Left ventricle myocardium inferior (tissue), 1 donor: ENCODE data around the gene YPEL3. TPM values are rescaled to one million over a fixed set of nuclear protein-coding genes. Genes with fewer than 3 reads are reported as not detected.
A peak's percentile ranks its signal among the peaks of the same experiment; 100 is the strongest.

Source experiments
- DNase-seq: peaks from one replicate; pipeline ENCODE4 v3.0.0-alpha.2; 2020
- H3K27ac ChIP-seq: fragments of 200-600 bp; replicated peaks from 2 replicates; pipeline ENCODE4 v1.8.0; 2021
- H3K27me3 ChIP-seq: fragments of 200-600 bp; 2 replicates; pipeline ENCODE4 v1.8.0; 2021; ENCODE audit warnings: low read depth
- H3K36me3 ChIP-seq: fragments of 200-600 bp; 2 replicates; pipeline ENCODE4 v1.8.0; 2021
- H3K4me1 ChIP-seq: fragments of 200-600 bp; 2 replicates; pipeline ENCODE4 v1.8.0; 2021
- H3K4me3 ChIP-seq: fragments of 200-600 bp; 2 replicates; pipeline ENCODE4 v1.8.0; 2021; ENCODE audit warnings: mild to moderate bottlenecking, moderate library complexity
- H3K9me3 ChIP-seq: fragments of 200-600 bp; replicated peaks from 2 replicates; pipeline ENCODE4 v1.8.0; 2021
- intact Hi-C: fragments of 100-400 bp; cut with micrococcal nuclease; formaldehyde crosslinking; loops from one replicate; pipeline ENCODE4 v1.11.0; 2022
- total RNA-seq: library from RNA; stranded (reverse); fragmentation: NEBNext Ultra II Directional; extraction: Animal tissue kit (Norgen Biotek cat#: 25700); gene quantifications from one replicate; pipeline ENCODE4 v1.2.1, GENCODE V29; 2021
- TF ChIP-seq, protein P1 (sequence below): fragments of 200-600 bp; IDR thresholded peaks from 2 replicates; pipeline ENCODE4 v1.8.0; 2021; ENCODE audit warnings: antibody characterized with exemption, mild to moderate bottlenecking, borderline replicate concordance
- donor health status: DM: no; HTN: yes; CAD: no; lungs with severe emphysema.

The YPEL3 gene
- total RNA-seq, 1 donor from 2014 or later, result 54.4 TPM

DNA sequence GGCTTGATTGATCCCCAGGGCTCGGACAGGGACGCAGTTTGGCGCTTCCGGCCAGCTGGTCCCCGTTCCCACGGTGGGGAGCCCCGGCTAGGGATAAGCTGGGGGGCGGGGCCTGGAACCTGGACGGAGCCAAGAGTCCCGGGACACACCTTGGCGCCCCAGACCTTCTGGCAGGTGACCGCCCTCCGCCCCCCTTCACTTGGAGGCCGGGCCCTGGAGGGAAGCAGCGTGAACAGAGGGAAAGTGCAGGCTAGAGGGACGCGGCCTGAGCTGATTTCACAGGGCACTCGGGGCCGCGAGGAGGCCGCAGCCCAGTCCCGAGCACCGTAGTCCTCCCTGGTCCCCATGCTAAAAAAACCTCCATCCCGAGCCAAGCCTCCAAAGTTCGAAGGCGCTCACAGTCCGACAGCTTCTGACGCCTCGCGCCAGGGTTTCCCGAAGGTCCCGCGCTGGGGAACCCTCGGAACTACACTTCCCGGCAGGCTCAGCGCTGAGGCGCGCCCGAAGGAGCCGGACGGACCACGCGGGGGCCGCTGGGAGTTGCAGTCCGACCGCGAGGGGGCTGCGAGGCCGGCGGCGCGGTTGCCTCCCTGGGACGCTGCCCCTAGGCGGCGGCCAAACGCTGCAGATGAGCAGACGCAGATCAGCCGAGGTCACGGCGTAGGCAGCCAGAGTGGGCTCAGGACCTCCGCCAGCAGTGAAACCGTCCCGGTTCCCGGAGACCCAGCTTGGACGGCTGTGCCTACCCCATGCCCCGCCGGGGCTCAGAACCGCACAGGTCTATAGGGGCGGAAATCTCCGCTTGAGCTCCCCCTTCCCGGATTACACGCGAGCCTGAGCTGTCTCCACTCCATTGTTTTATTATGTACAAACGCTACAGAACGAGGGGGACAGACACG lies 4.3 kb downstream of the YPEL3 start, which contains the start of gene TBX6:
TBX6 (minus strand) TSS at position 451 of the 899 bp plus-strand sequence. CDS start 731 bp downstream, outside the sequence.
- H3K4me1 ChIP-seq, result peaks cover 53% of the 10 kb centered on the region
- TF ChIP-seq, protein P1, sequence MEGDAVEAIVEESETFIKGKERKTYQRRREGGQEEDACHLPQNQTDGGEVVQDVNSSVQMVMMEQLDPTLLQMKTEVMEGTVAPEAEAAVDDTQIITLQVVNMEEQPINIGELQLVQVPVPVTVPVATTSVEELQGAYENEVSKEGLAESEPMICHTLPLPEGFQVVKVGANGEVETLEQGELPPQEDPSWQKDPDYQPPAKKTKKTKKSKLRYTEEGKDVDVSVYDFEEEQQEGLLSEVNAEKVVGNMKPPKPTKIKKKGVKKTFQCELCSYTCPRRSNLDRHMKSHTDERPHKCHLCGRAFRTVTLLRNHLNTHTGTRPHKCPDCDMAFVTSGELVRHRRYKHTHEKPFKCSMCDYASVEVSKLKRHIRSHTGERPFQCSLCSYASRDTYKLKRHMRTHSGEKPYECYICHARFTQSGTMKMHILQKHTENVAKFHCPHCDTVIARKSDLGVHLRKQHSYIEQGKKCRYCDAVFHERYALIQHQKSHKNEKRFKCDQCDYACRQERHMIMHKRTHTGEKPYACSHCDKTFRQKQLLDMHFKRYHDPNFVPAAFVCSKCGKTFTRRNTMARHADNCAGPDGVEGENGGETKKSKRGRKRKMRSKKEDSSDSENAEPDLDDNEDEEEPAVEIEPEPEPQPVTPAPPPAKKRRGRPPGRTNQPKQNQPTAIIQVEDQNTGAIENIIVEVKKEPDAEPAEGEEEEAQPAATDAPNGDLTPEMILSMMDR, result peak; percentile 80
- H3K9me3 ChIP-seq, result peaks cover 2% of the 10 kb centered on the region
- H3K36me3 ChIP-seq, result peaks cover 17% of the 10 kb centered on the region
- peak within 1 kb of the TSS; percentile 92 for H3K27ac ChIP-seq
- intact Hi-C loops, result no loop called here
- H3K4me3 ChIP-seq, result peak within 1 kb of the TSS; percentile 68
- H3K27me3 ChIP-seq, result no peaks in the 10 kb centered on the region
- peak; percentile 95 for DNase-seq

DNA sequence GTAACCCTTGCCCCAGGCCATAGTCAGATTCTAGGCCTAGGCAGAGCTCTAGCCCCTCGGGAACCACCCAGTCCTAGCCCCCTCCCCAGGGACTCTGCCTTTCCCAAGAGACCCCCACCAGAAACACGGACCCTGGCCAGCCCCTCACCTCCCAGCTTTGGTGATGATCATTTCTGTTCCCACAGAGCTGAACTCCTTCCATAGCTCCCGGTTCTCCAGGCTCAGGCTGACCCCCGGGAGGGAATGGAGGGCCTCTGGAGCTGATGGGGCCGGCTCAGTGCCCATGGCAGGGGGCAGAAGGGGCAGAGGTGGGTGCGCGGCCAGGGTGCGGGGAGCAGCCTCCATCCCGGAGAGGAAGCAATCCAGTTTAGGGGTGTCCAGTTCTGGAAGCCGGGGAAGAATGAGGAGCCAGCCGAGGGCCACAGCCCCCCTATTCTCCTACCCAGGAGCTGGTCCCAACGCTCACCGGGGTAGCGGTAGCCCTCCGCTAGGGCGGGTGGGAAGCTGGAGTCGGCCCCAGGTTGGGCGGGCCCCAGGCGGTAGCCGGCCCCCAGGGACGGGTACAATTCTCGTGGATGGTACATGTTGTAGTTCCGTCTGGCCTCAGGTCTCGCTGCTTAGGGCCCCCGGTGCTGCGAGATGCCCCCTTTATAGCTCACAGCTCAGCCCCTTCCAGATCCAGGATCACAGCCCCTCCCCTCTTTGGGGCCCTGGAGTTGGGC lies 5.2 kb downstream of the YPEL3 start:
- intact Hi-C loops, result no loop called here
- Histone ChIP-seq H3K36me3 (peaks cover 17% of the 10 kb centered on the region), H3K4me3 (peak overlapping the region; percentile 68), H3K9me3 (no peaks in the 10 kb centered on the region), H3K27ac (peak overlapping the region; percentile 92), H3K4me1 (peaks cover 54% of the 10 kb centered on the region), H3K27me3 (no peaks in the 10 kb centered on the region)
- TF ChIP-seq, protein P1, result no peak
- DNase-seq, result no peak

DNA sequence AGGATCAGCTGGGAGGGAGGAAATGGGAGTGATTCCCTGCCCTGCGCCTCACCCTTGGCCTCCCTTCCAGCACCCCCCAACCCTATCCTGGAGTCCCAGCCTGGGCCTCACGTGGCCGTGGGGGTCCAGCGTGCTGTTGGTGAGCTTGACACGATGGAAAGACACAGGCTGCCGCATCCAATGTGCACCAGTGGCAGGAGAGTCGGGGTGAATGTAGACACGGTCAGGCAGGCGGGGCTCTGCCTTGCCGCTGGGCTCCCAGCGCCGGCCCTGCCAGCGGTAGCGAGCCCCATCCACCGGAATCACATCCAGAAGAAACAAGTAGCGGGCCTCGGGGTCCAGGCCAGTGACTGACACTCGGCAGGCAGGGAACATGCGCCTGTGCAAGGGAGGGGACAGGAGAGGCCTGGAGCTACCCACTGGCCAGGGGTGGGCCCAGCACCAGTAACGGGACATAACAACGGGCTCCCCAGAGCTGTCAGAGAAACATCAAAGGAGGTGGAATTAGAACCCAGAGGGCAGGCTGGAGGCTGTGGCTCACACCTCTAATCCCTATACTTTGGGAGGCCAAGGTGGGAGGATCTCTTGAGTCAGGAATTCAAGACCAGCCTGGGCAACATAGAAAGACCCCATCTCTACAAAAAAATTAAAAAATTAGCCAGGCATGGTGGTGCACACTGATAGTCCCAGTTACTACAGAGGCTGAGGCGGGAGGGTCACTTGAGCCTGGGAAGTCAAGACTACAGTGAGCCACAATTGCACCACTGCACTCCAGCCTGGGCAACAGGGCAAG lies 7.0 kb downstream of the YPEL3 start:
- Histone ChIP-seq H3K36me3 (peaks cover 25% of the 10 kb centered on the region), H3K27ac (no peak overlapping the region), H3K27me3 (no peaks in the 10 kb centered on the region), H3K9me3 (no peaks in the 10 kb centered on the region), H3K4me3 (no peak overlapping the region), H3K4me1 (peaks cover 51% of the 10 kb centered on the region)
- no peak for DNase-seq
- TF ChIP-seq, protein P1, result no peak
- intact Hi-C loops, result no loop called here

DNA sequence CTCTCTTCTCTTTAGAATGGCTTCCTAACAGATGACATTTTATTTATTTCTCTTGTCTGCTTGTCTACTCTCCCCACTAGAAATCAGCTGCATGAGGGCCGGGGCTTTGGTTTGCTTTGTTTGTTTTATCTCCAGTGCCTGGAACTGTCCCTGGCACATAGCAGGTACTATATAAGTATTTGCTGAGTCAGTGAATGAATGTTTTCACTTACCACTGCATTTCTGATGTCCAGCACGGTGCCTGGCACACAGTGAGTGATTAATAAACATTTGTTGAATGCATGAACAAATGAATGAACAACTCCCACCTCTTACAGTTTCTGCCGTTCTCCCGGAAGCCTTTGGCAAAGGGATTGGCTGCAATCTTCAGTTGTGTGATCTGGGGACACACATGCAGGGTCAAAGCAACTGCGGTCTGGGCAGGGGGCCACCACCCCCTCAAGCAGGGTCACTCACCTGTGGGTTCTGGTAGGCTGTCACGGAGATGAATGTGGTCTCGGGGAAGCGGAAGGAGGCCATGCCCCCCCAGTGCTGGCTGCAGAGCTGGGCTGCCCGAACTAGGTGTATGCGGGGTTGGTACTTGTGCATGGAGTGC lies 7.7 kb downstream of the YPEL3 start:
- Histone ChIP-seq H3K4me3 (no peak overlapping the region), H3K9me3 (no peaks in the 10 kb centered on the region), H3K36me3 (peaks cover 25% of the 10 kb centered on the region), H3K4me1 (peaks cover 45% of the 10 kb centered on the region), H3K27ac (no peak overlapping the region), H3K27me3 (no peaks in the 10 kb centered on the region)
- no peak for DNase-seq
- TF ChIP-seq, protein P1, result no peak
- intact Hi-C loops, result no loop called here
